ENCODE results near the gene ASCL5.

GRCh38 chr1:201114245-201115131, 12.5 kb downstream of the ASCL5 start:
- TF ChIP-seq CTCF (IDR thresholded peaks at IDR 0.05) (peak; percentile 58 to 82 (median 68)), POLR2A (IDR thresholded peaks at IDR 0.05) (peak in 1 of 2 donors; percentile 12)

Measured in vagina (tissue), 2 donors.